NCI-H1092 (cell line): ENCODE data around the gene SLC51B.
"Not testable (repeated sequence)": the region's sequence is repeated elsewhere in the genome, so short reads cannot be mapped to it uniquely, and the experiment has no call there.

Source experiments
- DNase-seq: peaks from one replicate; lab custom pipeline; 2025; lab: John Stamatoyannopoulos, UW

Gene SLC51B

DNA sequence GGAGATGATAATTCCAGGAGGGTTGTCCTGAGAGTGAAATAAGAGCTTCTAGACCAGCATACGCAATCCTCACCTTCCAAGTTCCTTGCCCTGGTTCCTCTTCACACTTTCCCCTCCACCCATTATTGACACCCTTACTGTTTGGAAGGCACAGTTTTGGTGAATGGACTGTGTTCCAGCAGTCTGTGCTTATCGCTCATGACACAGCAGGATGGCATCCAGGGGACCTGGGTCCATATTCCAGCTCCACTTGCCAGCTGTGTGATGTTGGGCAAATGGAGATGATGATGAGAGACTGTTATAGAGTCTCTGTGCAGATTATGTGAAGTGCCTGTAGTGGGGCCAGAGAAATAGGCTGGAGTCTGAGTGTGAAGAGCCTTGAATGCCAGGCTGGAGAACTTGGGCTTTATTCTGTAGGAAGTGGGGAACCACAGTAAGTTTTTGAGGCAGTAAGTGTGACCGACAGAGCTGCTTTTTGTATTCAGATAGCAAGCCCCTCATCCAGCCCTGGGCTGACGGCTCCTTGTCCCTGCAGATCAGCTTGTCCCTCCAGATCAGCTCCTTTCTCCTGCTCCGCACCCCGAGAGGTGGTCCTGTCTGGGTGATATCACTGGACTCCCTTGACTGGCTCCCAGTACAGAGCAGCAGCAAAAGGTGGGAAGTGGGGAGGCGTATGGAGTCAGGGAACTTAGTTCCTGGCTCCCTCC, 39.5 kb downstream of the SLC51B start:
- DNase-seq = no peak

DNA sequence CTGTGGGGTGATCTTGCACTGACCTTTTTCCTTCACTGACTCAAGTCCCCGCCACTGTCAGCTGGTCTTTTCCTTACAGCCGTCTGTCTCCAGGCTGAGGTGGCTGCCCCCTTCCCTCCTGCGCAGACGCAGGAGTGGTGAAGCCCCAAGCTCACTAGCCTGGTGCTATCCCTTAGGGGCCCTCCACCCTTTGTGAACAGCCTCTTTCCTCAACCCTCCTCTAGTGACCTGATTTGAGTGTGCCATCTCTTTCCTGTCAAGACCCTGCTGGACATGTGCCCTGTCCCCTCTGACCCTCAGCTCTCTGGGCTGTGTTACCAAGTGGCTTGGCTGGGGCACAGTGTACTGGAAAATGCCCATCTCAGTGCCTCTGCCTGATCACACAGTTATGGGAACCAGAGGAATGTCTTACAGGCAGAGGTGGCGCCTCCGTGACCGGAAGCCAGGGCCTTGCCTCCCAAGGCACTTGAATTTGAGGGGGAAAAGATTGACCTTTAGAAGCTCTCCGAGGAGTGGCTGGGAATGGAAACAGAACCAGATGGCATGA, 40.1 kb downstream of the SLC51B start:
- DNase-seq = no peak

DNA sequence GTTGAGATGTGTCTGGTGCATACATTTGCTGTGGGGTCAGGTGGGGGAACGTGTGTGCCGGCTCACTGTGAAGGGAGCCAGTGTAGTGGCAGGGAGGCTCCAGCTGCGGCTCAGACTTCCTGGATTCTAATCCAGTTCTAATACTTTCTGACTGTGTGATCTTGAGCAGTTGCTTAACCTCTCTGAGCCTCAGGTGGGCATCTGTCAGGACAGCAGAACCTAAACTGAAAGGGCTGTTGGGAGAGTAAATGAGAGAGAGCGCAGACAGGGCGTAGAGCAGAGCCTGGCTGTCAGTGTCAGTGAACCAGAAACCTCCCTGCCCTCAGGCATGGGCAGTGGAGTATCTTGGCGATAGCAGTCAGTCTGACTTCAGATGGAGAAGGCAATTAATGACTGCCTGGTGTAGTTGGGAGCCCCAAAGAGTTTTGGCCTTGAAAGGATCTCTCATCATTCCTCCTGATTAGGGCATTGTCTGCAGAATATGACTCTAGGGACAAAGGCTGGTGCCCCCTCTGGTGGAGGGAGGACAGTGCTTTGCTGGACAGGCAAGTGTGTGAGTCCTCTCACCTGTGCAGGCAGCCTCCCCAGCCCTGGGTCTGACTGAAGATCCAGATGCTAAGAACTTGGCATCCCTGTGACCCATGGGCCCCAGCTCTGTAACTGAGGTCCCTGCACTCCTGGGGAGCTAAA, 40.9 kb downstream of the SLC51B start:
- DNase-seq = no peak

DNA sequence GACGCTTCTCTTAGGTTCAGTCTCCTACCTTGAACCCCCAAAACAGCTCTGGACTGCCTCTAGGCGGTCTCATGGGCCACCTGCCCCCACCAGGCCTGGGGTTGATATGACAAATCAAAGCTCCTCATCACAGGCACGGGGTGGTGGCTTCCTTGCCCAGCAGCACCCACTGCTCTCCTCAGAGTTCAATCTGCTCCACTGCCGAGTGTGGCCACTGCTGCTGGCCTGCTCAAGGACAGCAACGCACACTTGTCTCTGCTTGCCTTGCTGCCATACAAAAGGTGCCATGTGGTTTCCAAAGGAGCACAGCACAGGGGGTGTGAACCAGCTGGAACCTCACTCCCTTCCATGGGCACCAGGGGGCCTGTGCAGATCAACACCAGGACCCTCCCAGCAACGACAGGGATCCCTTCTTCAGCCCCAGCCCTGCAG, 41.5 kb downstream of the SLC51B start:
- no peak for DNase-seq

DNA sequence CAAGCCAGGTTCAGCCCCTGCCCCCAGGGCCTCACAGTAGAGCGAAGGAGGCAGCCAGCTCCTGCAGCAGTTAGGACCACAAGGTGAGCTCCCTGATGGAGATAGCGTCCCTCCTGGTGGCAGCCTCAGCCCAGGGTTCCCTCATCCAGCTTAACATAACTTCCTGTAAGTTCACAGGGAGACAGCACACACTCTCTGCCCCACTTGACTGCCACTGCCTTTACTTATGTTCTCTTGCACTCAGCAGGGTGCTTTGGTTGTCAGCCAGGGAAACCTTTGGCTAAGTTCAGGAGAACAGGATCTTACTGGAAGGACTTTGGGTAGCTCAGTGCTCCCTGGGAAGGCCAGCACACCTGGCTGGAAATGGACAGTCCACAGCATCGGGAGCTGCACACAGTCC, 42.2 kb downstream of the SLC51B start:
- no peak for DNase-seq

DNA sequence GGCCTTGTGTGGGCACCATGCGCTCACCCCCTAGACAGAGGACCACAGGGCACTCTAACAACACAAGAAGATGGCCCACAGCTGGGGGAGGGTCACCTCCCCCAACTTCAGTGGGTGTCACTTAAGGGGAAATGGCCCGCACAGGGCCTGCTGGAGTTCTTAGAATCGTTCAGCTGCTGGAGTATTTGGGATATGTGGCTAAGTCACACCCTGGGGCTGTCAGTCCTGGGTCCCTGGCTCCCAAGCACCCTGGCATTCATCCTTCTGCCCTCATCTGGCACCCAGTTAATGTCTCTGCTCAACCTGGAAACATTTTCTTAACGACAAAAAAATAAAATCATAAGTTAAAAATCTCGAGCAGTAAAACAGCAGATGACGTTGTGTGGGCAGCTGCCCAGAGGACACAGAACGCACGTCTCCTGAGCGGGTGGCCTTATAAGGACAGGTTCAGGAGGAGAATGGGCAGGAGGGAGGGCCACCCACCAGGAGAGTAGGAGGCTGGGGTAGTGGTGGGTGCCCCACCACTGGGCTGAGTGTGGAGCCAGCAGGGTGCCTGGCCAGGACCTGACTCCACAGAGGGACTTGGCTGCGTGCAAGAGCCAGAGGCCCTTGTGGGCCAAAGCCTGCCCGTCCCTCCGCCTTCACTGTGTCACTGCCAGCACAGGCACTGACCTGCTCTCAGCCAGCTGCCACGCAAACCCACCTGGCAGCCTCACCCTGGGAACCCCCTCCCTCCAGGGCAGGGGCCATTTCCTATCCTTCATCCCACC, 42.9 kb downstream of the SLC51B start:
- DNase-seq = no peak

DNA sequence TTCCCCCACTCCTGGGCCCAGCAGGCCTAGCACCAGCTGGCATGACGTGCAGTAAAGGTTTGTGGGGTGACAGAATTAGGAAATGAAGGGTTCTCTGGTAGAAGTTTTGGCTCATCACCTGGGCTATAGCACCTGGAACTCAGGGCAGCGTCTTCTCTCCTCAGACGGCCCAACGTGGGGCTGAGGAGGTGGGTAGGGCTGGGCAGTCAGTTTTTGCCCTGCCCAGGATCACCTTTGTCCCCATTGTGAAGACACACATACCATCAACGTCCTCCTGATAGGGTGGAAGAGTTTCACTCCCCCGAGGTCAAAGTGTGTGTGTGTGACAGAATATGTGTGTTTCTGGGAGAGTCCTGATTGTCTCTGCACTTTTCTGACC, 43.4 kb downstream of the SLC51B start:
- DNase-seq = no peak

DNA sequence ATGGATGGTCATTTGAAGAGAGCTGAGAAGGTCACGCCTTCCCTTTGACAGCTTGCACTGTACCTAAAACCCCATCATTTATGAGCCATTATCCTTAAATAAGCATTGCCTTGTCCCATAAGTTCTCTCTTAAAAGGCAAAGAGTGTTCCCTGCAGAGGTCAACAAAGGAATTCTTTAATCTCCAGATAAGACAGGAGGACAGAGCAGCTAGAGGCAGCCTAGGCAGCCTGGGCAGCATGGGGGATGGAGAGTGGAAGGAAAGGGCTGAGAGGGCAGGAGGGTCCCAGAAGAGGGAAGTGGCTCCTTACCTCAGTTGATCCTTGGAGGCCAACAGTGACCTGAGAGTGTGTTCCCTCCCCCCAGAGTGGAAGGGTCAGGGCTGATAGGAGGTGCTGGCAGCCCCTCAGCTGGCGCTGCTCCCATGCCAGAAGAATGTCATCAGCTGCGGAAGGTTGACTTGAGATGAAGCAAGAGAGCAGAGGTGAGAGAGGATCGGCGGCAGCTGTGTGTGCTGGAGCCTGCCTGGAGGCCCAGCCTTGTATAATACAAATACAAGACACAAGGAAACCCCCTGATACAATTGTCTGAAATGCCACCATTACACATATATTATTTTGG, 44.1 kb downstream of the SLC51B start:
- DNase-seq = no peak

DNA sequence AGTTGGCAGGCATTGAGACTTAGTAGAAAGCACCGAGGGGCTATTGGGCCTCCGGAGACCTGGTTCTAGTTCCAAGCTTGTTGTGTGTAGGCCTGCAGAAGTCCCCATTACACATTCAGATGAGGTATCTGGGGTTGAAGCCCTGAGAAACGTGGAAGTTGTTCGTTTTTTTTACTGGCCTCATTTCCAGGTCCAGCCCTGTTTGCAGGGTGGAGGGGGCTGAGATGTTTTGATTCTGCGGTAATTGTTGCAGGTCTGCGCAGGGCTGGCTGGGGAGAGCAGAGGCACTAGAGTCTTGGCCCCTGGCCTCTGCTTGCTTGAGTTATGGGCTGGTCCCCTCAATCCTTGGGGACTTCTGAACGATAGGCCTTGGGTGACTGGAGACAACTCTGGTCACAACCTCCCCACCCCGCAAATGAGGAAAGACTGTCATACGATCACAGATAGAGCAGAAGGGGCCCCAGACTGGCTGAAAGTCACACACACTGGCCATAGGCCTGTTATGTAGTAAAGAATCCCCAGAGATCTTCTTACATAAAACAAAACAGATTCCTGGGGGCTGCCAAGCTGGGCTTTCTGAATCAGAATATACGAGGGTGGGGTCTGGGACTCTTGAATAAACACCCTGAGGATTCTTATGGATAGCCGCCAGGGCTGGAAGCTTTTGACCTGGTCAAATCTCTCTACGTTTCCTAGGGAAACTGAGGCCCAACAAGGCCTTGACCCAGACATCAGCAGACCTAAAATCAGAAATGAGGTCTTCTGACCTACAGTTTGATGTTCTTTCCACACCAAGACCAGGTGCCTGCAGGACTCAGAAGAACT, 47.0 kb downstream of the SLC51B start:
- DNase-seq = no peak

DNA sequence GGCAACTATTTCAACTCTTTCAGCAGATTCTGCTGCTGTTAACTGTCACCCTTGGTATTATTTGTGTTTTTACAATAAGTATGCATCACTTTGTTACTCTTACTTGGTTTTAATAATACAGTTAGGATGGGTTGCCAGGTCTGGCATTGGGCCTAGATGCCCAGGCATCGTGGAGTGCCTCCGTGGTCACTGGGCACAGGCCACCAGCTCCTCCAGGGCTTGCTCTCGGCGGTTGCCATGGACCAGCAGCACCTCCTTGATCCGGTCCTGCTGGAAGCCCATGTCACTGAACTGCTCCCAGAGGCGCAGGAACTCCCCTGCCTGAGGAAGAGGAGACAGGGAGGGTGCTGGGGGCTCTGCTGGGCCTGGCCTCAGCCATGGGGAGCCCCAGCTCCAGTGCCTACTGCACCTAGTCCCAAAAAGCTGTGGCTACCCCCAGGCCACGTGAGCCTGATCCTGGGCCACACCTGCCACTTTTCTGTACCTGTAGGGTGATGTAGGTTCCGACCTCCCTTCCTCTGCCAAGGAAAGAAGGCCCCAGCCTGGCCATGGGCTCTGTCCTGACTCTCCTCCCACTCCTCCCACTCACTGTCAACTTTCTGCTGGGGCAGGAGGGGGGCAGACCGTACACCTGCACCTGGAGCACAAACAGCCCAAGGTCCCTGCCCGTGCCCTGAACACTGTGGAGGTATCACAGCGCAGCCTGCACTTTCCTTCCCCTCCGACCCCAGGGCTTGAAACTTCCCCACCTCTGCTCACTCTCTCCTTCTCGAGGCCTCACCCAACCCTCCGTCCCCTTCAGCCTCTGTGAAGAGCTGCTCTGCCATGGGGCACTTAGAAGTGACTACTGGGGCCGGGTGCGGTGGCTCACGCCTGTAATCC, 48.0 kb downstream of the SLC51B start:
- DNase-seq = no peak

DNA sequence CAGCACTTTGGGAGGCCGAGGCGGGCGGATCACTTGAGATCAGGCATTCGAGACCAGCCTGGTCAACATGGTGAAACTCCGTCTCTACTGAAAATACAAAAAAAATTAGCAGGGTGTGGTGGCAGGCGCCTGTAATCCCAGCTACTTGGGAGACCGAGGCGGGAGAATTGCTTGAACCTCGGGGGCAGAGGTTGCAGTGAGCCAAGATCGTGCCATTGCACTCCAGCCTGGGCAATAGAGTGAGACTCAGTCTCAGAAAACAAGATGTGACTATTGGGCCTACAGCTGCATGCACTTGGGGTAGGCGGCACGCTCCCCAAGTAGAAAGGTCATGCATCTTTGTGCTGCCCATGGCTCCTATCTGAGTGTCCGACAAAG, 48.6 kb downstream of the SLC51B start:
- not testable (repeated sequence) for DNase-seq

DNA sequence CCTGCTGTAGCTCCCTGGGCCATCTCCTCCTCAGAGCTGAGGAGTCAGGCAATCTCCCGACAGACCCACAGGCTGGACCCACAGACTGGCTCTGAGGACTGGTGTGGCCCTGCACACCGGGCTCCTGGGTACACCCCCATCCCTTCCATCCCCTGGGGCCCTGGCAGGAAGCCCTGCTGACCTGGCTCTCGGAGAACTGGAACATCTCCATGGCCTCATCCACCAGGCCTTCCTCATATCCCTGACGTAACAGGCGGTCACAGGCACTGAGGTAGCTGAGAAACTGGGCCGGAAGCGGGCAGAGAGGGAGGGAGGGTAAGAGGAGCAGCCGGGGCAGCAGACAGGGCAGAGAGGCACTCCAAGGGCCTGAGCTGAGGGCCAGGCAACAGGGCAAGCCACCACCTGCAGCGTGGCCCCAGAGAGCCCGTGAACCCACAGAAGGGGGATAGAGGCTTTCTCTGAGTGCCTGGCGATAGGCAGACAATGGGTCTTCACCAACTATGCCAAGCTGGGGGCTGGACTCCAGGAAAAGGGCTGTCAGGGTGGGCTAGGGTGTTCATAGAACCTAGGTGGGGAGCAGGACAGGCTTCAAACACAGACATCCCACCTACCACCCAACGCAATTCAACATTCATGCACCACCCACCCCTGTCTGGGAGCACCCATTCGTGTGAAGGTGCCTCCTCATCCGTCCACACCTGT, 49.3 kb downstream of the SLC51B start:
- DNase-seq = no peak

DNA sequence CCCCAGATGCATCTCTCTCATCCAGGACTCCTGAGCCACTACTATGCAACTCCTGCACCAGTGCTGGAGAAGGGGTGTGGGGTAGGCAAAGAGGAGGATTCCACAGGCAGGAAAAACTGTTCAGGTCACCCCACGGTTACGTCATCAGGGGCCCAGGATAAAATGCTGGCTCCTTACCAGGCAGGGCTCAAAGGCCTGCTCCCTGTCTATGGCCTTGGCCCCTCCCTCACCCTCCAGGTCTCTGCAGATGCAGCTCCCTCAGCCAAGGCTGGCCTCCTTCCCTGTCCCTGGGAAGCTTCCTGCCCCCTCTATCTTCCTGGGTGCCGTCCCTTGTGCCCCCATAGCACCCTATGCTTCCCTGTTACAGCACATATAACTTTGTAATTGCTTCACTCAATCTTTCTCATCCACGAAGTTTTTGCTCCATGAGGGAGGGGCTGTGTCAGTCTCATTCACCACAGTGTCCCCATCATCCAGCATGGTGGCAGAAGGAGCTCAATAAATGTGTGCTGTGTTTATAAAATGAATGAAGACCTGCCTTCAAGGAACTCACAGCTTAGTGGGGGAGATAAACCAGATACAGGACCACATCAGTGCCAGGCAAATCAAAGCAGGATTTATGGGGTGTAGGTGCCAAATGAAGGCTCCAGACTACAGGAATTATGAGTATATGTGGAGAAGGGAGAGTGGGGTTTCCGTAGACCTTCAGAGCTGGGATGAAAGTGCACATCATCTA, 50.0 kb downstream of the SLC51B start:
- no peak for DNase-seq

DNA sequence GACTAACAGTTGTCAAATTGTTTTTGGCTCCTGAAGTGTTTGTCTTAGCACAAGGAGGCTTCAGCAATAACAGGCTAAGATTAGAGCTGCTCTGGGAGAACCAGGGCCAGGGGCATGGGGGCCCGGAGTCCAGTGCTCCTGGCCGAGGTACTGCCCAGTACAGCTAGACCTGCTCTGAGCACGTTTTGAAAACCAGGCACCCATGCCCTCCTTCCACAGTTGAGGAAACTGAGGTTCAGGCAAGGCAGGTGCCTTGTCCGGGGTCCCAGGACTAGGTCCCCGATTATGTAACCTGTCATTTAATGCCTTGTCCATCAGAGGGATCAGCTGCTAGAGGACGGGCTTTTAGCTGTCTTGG, 50.5 kb downstream of the SLC51B start:
- DNase-seq = no peak

DNA sequence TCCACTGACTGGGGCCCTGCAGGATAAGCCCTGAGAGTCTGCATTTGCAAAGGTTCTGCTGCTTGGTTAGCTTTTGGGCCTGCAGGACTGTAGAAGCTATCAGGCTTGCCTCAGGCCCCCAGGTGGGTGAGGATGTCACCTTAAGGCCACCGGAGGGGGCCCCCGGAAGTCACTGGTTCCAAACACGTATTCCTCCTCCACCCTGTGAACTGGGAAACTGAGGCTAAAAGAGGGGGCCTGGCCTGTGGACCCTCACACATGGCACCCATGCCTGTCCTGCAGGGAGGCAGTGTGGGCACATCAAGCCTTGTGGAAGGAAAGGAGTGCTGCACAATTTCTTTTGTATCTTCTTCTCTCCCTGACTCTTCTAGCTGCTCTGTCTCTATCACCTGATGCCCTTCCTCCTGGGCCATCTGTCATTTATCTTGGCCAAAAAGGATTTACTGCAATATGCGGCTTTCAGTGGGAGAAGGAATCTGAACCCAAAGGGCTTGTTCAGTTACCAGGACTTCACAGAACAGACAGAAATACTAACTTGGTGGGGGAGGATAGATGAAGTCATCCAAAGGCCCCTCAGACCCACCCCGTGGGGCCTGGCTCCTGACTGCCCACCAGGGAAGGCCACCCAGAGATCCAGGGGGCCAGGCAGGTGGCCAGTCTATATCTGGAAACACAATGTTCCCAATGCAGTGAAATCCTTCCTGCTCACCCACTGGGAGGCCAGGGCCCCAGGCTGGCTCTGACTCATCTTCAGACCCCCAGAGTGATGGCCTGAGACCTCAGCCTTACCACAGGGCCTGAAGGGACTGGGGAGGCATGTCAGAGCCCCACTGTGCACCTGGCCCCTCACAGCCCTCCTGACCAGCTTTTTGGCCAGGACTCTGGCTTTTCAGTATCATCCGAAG, 51.5 kb downstream of the SLC51B start:
- DNase-seq = no peak

DNA sequence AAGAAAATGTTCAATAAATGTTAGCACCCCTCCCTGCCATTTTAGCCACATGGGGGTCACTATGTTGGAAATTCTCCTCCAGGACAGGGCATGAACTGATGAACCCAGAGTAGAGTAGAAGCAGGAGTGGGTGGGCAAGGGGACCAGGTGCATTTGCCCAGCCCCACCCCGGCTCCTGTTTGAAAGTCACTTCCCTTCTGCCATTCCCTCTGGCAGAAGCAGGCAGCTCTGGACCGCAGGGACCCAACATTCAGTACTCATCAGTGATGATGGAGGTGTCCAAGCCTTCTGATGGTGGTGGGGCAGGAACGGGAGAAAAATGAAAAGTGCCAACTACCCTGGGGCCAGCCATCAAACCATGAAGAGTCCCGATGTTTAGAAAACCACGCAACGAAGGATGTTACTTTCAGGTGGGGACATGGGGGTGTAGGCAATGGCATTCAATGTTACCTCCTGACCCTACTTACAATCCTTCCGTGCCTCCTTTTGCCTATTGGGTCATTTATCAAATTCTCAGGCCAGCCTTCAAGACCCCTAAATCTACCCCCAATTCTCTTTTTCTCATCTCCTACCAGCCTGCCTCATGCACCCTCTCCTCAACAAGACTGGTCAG, 52.6 kb downstream of the SLC51B start:
- no peak for DNase-seq

DNA sequence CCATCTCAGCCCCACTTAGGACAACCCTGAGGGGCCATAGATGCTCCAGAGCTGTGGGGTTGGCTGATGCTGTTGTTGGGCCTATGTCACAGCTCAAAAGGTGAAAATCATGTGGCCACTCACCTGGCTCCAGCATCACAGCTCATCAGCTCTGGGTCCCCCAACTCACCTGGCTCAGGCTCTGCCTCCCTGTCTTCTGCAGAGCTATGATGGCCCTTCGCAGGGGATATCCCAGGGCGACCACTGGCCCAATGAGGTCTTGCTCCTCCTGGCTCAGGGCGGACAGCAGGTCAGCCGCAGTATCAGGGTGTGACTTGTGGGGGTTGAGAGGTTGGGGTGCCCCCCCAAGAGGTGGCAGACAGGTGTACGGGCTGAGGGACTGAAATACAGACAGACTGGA, 54.1 kb downstream of the SLC51B start:
- DNase-seq = no peak

DNA sequence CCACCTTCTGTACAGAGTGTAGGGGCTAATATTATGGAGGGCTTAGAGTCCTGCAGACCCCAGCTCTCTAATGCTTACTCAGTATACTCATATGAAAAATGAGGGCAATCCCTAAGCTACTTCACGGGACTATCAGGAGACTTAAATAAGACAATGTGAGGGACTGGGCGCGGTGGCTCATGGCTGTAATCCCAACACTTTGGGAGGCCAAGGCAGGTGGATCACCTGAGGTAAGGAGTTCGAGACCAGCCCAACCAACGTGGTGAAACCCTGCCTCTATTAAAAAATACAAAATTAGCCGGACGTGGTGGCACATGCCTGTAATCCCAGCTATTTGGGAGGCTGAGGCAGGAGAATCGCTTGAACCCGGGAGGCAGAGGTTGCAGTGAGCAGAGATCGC, 54.6 kb downstream of the SLC51B start:
- DNase-seq = not testable (repeated sequence)
